ENCODE data around the gene ABL1.

GRCh38 chr9:130885484-130886375 is 50.7 kb downstream of the ABL1 start:
- TF ChIP-seq, protein P1, sequence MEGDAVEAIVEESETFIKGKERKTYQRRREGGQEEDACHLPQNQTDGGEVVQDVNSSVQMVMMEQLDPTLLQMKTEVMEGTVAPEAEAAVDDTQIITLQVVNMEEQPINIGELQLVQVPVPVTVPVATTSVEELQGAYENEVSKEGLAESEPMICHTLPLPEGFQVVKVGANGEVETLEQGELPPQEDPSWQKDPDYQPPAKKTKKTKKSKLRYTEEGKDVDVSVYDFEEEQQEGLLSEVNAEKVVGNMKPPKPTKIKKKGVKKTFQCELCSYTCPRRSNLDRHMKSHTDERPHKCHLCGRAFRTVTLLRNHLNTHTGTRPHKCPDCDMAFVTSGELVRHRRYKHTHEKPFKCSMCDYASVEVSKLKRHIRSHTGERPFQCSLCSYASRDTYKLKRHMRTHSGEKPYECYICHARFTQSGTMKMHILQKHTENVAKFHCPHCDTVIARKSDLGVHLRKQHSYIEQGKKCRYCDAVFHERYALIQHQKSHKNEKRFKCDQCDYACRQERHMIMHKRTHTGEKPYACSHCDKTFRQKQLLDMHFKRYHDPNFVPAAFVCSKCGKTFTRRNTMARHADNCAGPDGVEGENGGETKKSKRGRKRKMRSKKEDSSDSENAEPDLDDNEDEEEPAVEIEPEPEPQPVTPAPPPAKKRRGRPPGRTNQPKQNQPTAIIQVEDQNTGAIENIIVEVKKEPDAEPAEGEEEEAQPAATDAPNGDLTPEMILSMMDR (IDR thresholded peaks at IDR 0.05): no peak
- no peak for TF ChIP-seq POLR2A (IDR thresholded peaks at IDR 0.05)

All from esophagus squamous epithelium (tissue), 4 donors.